ENCODE results near the gene RUFY3.

- TF ChIP-seq CTCF (CRISPR knock-in tag; IDR thresholded peaks at IDR 0.05) = no peak
- TF ChIP-seq E2F5 (CRISPR knock-in tag; conservative IDR thresholded peaks at IDR 0.05) = no peak
- no peak for TF ChIP-seq RELA (CRISPR knock-in tag; IDR thresholded peaks at IDR 0.05)
- no peak for TF ChIP-seq MAX (IDR thresholded peaks at IDR 0.05)
- no peak for TF ChIP-seq ZNF614 (CRISPR knock-in tag; IDR thresholded peaks at IDR 0.05; ENCODE audit: borderline replicate concordance)
- no peak for TF ChIP-seq ETS1 (CRISPR knock-in tag; IDR thresholded peaks at IDR 0.05)
- TF ChIP-seq ZSCAN29 (CRISPR knock-in tag; conservative IDR thresholded peaks at IDR 0.05) = no peak
- no peak for TF ChIP-seq GATA4 (IDR thresholded peaks at IDR 0.05; ENCODE audit: borderline replicate concordance, low read depth)
Measured at GRCh38 chr4:70713453-70714078, 8.2 kb upstream of the RUFY3 start.
